ENCODE data around the gene ST8SIA2. TPM values are rescaled to one million over a fixed set of nuclear protein-coding genes. Genes with fewer than 3 reads are reported as not detected.

The ST8SIA2 gene
- total RNA-seq, 1 donor from 2014 or later, result not detected

- TF ChIP-seq, protein P1, sequence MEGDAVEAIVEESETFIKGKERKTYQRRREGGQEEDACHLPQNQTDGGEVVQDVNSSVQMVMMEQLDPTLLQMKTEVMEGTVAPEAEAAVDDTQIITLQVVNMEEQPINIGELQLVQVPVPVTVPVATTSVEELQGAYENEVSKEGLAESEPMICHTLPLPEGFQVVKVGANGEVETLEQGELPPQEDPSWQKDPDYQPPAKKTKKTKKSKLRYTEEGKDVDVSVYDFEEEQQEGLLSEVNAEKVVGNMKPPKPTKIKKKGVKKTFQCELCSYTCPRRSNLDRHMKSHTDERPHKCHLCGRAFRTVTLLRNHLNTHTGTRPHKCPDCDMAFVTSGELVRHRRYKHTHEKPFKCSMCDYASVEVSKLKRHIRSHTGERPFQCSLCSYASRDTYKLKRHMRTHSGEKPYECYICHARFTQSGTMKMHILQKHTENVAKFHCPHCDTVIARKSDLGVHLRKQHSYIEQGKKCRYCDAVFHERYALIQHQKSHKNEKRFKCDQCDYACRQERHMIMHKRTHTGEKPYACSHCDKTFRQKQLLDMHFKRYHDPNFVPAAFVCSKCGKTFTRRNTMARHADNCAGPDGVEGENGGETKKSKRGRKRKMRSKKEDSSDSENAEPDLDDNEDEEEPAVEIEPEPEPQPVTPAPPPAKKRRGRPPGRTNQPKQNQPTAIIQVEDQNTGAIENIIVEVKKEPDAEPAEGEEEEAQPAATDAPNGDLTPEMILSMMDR (IDR thresholded peaks at IDR 0.05; ENCODE audit: insufficient read depth, low read length, severe bottlenecking), result no peak
- no peaks in the 10 kb centered on the region for H3K27me3 ChIP-seq (ENCODE audit: control insufficient read depth, insufficient read depth, low read length)
- no peak overlapping the region for H3K4me3 ChIP-seq (ENCODE audit: low read depth, low read length)
- no peaks in the 10 kb centered on the region for H3K36me3 ChIP-seq (ENCODE audit: control insufficient read depth, insufficient read depth, low read length)
- FAIRE-seq (no peak), DNase-seq (ENCODE audit: low read depth) (no peak)
These were observed 22.9 kb downstream of the ST8SIA2 start for GRCh38 chr15:92416557-92416956.

DNA sequence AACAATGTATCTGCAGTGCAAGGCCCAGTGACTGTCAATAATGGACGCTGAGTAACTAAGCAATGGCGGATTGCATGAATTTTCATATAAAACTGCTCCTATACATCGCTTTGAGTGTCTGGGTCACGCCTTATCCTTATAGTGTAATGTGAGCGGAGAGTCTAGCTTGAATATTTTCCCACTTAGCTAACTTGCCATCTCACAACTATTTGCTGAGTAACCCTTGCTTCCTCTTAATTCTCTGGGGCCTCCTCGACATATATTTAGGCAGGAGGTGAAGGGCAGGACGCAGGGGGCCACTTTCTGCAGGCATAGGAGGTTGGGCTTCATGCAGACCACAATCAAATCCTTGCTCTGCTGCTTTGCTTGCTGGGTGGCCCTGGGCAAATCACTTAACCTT lies 24.0 kb downstream of the ST8SIA2 start:
- FAIRE-seq (no peak), DNase-seq (ENCODE audit: low read depth) (no peak)
- TF ChIP-seq, protein P1 (IDR thresholded peaks at IDR 0.05; ENCODE audit: insufficient read depth, low read length, severe bottlenecking), result no peak
- H3K36me3 ChIP-seq (ENCODE audit: control insufficient read depth, insufficient read depth, low read length), result no peaks in the 10 kb centered on the region
- H3K4me3 ChIP-seq (ENCODE audit: low read depth, low read length), result no peak overlapping the region
- no peaks in the 10 kb centered on the region for H3K27me3 ChIP-seq (ENCODE audit: control insufficient read depth, insufficient read depth, low read length)

- TF ChIP-seq, protein P1 (IDR thresholded peaks at IDR 0.05; ENCODE audit: insufficient read depth, low read length, severe bottlenecking), result no peak
- Histone ChIP-seq H3K4me3 (ENCODE audit: low read depth, low read length) (no peak overlapping the region), H3K27me3 (ENCODE audit: control insufficient read depth, insufficient read depth, low read length) (no peaks in the 10 kb centered on the region), H3K36me3 (ENCODE audit: control insufficient read depth, insufficient read depth, low read length) (no peaks in the 10 kb centered on the region)
- FAIRE-seq, result no peak
- DNase-seq (ENCODE audit: low read depth), result no peak
These were observed 25.2 kb downstream of the ST8SIA2 start for GRCh38 chr15:92418864-92419263.

- TF ChIP-seq, protein P1 (IDR thresholded peaks at IDR 0.05; ENCODE audit: insufficient read depth, low read length, severe bottlenecking), result no peak
- DNase-seq (ENCODE audit: low read depth), result peak; percentile 7
- H3K36me3 ChIP-seq (ENCODE audit: control insufficient read depth, insufficient read depth, low read length), result no peaks in the 10 kb centered on the region
- H3K4me3 ChIP-seq (ENCODE audit: low read depth, low read length), result no peak overlapping the region
- no peak for FAIRE-seq
- H3K27me3 ChIP-seq (ENCODE audit: control insufficient read depth, insufficient read depth, low read length), result no peaks in the 10 kb centered on the region
These were observed 28.3 kb downstream of the ST8SIA2 start for GRCh38 chr15:92421976-92422375.

- Histone ChIP-seq H3K27me3 (ENCODE audit: control insufficient read depth, insufficient read depth, low read length) (no peaks in the 10 kb centered on the region), H3K36me3 (ENCODE audit: control insufficient read depth, insufficient read depth, low read length) (no peaks in the 10 kb centered on the region), H3K4me3 (ENCODE audit: low read depth, low read length) (no peak overlapping the region)
- FAIRE-seq, result no peak
- TF ChIP-seq, protein P1 (IDR thresholded peaks at IDR 0.05; ENCODE audit: insufficient read depth, low read length, severe bottlenecking), result no peak
- no peak for DNase-seq (ENCODE audit: low read depth)
These were observed 32.0 kb downstream of the ST8SIA2 start for GRCh38 chr15:92425578-92426225.

Data from bronchial epithelial cell (primary cell).